ENCODE measurements around the gene TCEA3. TPM values are rescaled to one million over a fixed set of nuclear protein-coding genes. Genes with fewer than 3 reads are reported as not detected.

The TCEA3 gene
- total RNA-seq, 2 donors from 2014 or later = 65.2 to 115 TPM

GRCh38 chr1:23449958-23450357 lies 25.4 kb upstream of the TCEA3 start:
- H3K4me3 ChIP-seq = no peak overlapping the region
- H3K27ac ChIP-seq = no peak overlapping the region

GRCh38 chr1:23449306-23449705 lies 24.8 kb upstream of the TCEA3 start:
- Histone ChIP-seq H3K4me3 (no peak overlapping the region), H3K27me3 (replicated peaks; ENCODE audit: insufficient read depth) (no peaks in the 10 kb centered on the region), H3K27ac (no peak overlapping the region), H3K9me3 (no peaks in the 10 kb centered on the region), H3K36me3 (no peaks in the 10 kb centered on the region), H3K4me1 (replicated peaks) (peaks cover 22% of the 10 kb centered on the region)
- intact Hi-C loops (cut with DNase I) = no loop called here
- DNase-seq (ENCODE audit: low spot score) = no peak
- WGBS = 51% methylated on average over 6 of the region's 6 CpGs
- TF ChIP-seq CTCF (IDR thresholded peaks at IDR 0.05) = no peak
- TF ChIP-seq POLR2AphosphoS5 (IDR thresholded peaks at IDR 0.05) = no peak
- no peak for TF ChIP-seq POLR2A (IDR thresholded peaks at IDR 0.05)

More at GRCh38 chr1:23449958-23450357, 25.4 kb upstream of the TCEA3 start:
- intact Hi-C loops (cut with DNase I) = no loop called here
- H3K9me3 ChIP-seq = no peaks in the 10 kb centered on the region
- H3K36me3 ChIP-seq = no peaks in the 10 kb centered on the region
- WGBS = 81% methylated on average over 4 of the region's 4 CpGs
- H3K4me1 ChIP-seq (replicated peaks) = peaks cover 22% of the 10 kb centered on the region
- no peak for TF ChIP-seq POLR2AphosphoS5 (IDR thresholded peaks at IDR 0.05)
- TF ChIP-seq POLR2A (IDR thresholded peaks at IDR 0.05) = no peak
- no peak for TF ChIP-seq CTCF (IDR thresholded peaks at IDR 0.05)
- DNase-seq (ENCODE audit: low spot score) = peak; percentile 43
- H3K27me3 ChIP-seq (replicated peaks; ENCODE audit: insufficient read depth) = no peaks in the 10 kb centered on the region

GRCh38 chr1:23448846-23449245 lies 24.3 kb upstream of the TCEA3 start:
- intact Hi-C loops (cut with DNase I) = no loop called here
- Histone ChIP-seq H3K4me3 (no peak overlapping the region), H3K9me3 (no peaks in the 10 kb centered on the region), H3K27me3 (replicated peaks; ENCODE audit: insufficient read depth) (no peaks in the 10 kb centered on the region), H3K27ac (no peak overlapping the region), H3K4me1 (replicated peaks) (peaks cover 22% of the 10 kb centered on the region), H3K36me3 (no peaks in the 10 kb centered on the region)
- 88% methylated on average over 1 of the region's 1 CpG for WGBS
- DNase-seq (ENCODE audit: low spot score) = no peak
- no peak for TF ChIP-seq CTCF (IDR thresholded peaks at IDR 0.05)
- no peak for TF ChIP-seq POLR2AphosphoS5 (IDR thresholded peaks at IDR 0.05)
- no peak for TF ChIP-seq POLR2A (IDR thresholded peaks at IDR 0.05)

- DNase-seq (ENCODE audit: low spot score) = no peak
- Histone ChIP-seq H3K27ac (no peak overlapping the region), H3K27me3 (replicated peaks; ENCODE audit: insufficient read depth) (no peaks in the 10 kb centered on the region)
Observed at GRCh38 chr1:23446661-23447310, 22.2 kb upstream of the TCEA3 start.

More at GRCh38 chr1:23446661-23447310, 22.2 kb upstream of the TCEA3 start:
- Histone ChIP-seq H3K4me1 (replicated peaks) (peaks cover 11% of the 10 kb centered on the region), H3K4me3 (no peak overlapping the region), H3K9me3 (no peaks in the 10 kb centered on the region), H3K36me3 (peaks cover 0 to 7% of the 10 kb centered on the region in 2 donors)
- WGBS = 75% methylated on average over 8 of the region's 8 CpGs
- intact Hi-C loops (cut with DNase I) = no loop called here
- TF ChIP-seq POLR2AphosphoS5 (IDR thresholded peaks at IDR 0.05) = no peak
- no peak for TF ChIP-seq CTCF (IDR thresholded peaks at IDR 0.05)
- no peak for TF ChIP-seq POLR2A (IDR thresholded peaks at IDR 0.05)

Data from prostate gland (tissue), 2 donors.